ENCODE results near the gene CNTN4. TPM values are rescaled to one million over a fixed set of nuclear protein-coding genes. Genes with fewer than 3 reads are reported as not detected.
A peak's percentile ranks its signal among the peaks of the same experiment; 100 is the strongest.

CNTN4 gene
- total RNA-seq, 1 donor from 2014 or later, result 16.1 TPM

DNA sequence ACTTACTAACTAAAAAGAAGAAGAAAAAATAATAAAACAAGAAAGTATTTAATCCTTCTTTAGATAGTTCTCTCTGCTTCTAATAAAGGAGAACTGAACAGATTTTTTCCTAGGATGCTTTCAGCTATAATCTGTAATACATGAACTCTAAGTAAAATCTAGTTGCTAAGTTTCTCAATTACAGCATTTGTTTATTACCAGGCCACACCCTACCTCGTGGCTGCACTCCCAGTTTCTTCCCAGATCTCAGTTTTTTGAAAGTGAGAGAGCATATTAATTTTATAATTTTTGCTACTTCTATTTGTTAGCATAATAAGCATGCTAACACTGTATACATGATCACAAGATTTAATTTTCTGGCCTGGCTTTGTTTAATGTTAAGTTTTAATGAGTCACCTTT, 753.2 kb downstream of the CNTN4 start:
- Mint-ChIP-seq H3K4me3 (ENCODE audit: low read depth) (no peak overlapping the region), H3K27ac (no peak overlapping the region), H3K9me3 (ENCODE audit: low read depth) (peaks cover 3% of the 10 kb centered on the region), H3K36me3 (ENCODE audit: insufficient read depth) (no peaks in the 10 kb centered on the region), H3K27me3 (no peaks in the 10 kb centered on the region), H3K4me1 (ENCODE audit: low read depth) (peaks cover 31% of the 10 kb centered on the region)
- TF ChIP-seq, protein P1, sequence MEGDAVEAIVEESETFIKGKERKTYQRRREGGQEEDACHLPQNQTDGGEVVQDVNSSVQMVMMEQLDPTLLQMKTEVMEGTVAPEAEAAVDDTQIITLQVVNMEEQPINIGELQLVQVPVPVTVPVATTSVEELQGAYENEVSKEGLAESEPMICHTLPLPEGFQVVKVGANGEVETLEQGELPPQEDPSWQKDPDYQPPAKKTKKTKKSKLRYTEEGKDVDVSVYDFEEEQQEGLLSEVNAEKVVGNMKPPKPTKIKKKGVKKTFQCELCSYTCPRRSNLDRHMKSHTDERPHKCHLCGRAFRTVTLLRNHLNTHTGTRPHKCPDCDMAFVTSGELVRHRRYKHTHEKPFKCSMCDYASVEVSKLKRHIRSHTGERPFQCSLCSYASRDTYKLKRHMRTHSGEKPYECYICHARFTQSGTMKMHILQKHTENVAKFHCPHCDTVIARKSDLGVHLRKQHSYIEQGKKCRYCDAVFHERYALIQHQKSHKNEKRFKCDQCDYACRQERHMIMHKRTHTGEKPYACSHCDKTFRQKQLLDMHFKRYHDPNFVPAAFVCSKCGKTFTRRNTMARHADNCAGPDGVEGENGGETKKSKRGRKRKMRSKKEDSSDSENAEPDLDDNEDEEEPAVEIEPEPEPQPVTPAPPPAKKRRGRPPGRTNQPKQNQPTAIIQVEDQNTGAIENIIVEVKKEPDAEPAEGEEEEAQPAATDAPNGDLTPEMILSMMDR (IDR thresholded peaks at IDR 0.05; ENCODE audit: unreplicated experiment), result no peak
- DNase-seq (ENCODE audit: low spot score, unreplicated experiment), result no peak

- Mint-ChIP-seq H3K36me3 (ENCODE audit: insufficient read depth) (no peaks in the 10 kb centered on the region), H3K4me3 (ENCODE audit: low read depth) (no peak overlapping the region), H3K27ac (no peak overlapping the region), H3K9me3 (ENCODE audit: low read depth) (peaks cover 1% of the 10 kb centered on the region), H3K27me3 (no peaks in the 10 kb centered on the region), H3K4me1 (ENCODE audit: low read depth) (peaks cover 25% of the 10 kb centered on the region)
- TF ChIP-seq, protein P1 (IDR thresholded peaks at IDR 0.05; ENCODE audit: unreplicated experiment), result no peak
- DNase-seq (ENCODE audit: low spot score, unreplicated experiment), result no peak
These were observed 755.0 kb downstream of the CNTN4 start for GRCh38 chr3:2853651-2854050.

GRCh38 chr3:2856138-2857133, 757.8 kb downstream of the CNTN4 start:
- Mint-ChIP-seq H3K4me3 (ENCODE audit: low read depth) (no peak overlapping the region), H3K27ac (no peak overlapping the region), H3K36me3 (ENCODE audit: insufficient read depth) (no peaks in the 10 kb centered on the region), H3K9me3 (ENCODE audit: low read depth) (no peaks in the 10 kb centered on the region), H3K4me1 (ENCODE audit: low read depth) (peaks cover 17% of the 10 kb centered on the region), H3K27me3 (no peaks in the 10 kb centered on the region)
- no peak for DNase-seq (ENCODE audit: low spot score, unreplicated experiment)
- TF ChIP-seq, protein P1 (IDR thresholded peaks at IDR 0.05; ENCODE audit: unreplicated experiment), result no peak

DNA sequence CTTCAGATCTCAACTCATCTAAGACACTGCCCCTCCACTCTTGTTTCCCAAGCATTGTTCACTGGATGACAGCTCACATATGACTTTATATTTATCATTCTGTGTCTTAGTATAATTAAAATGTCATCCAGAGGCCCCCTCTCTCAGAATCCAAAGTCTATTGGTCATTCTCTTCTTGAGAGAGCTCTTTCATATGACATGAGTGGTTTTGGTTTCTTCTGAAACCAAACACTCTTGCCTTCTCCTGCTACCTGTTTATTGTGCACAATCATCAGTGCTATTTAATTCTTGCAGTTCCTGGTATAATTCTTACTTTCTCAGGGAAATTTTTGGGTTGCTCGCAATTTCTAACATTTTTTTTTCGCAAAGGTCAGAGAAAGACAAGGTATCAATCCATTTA, 762.0 kb downstream of the CNTN4 start:
- Mint-ChIP-seq H3K4me1 (ENCODE audit: low read depth) (peaks cover 24% of the 10 kb centered on the region), H3K4me3 (ENCODE audit: low read depth) (no peak overlapping the region), H3K36me3 (ENCODE audit: insufficient read depth) (no peaks in the 10 kb centered on the region), H3K27ac (no peak overlapping the region), H3K27me3 (no peaks in the 10 kb centered on the region), H3K9me3 (ENCODE audit: low read depth) (no peaks in the 10 kb centered on the region)
- TF ChIP-seq, protein P1 (IDR thresholded peaks at IDR 0.05; ENCODE audit: unreplicated experiment), result no peak
- DNase-seq (ENCODE audit: low spot score, unreplicated experiment), result no peak

DNA sequence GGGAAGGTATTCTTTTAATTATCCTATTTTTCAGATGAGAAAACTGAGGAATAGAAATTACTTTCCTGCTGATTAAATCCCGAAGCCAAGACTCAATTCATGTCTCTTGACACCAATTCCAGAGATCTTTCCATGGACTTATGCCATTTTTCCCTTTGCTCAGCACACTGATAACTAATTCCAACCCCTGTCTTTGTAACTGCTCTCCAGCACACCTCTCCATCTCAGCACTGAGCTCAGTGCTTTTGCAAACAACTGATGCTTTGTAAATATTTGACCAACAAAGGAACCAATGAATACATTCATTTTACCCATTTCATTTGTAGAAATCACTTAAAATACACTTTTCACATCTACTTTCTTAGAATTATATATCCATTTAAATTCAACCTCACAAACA, 762.5 kb downstream of the CNTN4 start:
- TF ChIP-seq, protein P1 (IDR thresholded peaks at IDR 0.05; ENCODE audit: unreplicated experiment), result no peak
- Mint-ChIP-seq H3K4me3 (ENCODE audit: low read depth) (no peak overlapping the region), H3K27ac (peak overlapping the region; percentile 12), H3K9me3 (ENCODE audit: low read depth) (no peaks in the 10 kb centered on the region), H3K27me3 (no peaks in the 10 kb centered on the region), H3K4me1 (ENCODE audit: low read depth) (peaks cover 22% of the 10 kb centered on the region), H3K36me3 (ENCODE audit: insufficient read depth) (no peaks in the 10 kb centered on the region)
- no peak for DNase-seq (ENCODE audit: low spot score, unreplicated experiment)

Data from progenitor cell of endocrine pancreas (in vitro differentiated cells).